RWPE2 (cell line): ENCODE data around the gene BRAF.
"Not testable (repeated sequence)": the region's sequence is repeated elsewhere in the genome, so short reads cannot be mapped to it uniquely, and the experiment has no call there.

Source experiments
- ATAC-seq: fragments of 200-7000 bp; cut with Tn5 transposase; 3 replicates; pipeline ENCODE4 v1.9.1; 2021; ENCODE audit warnings: low read depth
- DNase-seq: peaks from one replicate; pipeline ENCODE4 v3.0.0-alpha.2; 2020; ENCODE audit warnings: low spot score
- H3K27ac ChIP-seq: fragments of 450-650 bp; 2 replicates; pipeline ENCODE4 v1.5.1; 2017; ENCODE audit warnings: mild to moderate bottlenecking; ENCODE audit not compliant: poor library complexity, severe bottlenecking
- H3K27me3 ChIP-seq: fragments of 250-450 bp; sonication (Bioruptor Pico); 2 replicates; pipeline ENCODE4 v1.5.1; 2021; ENCODE audit warnings: mild to moderate bottlenecking, moderate library complexity; ENCODE audit not compliant: insufficient read depth, poor library complexity, severe bottlenecking
- H3K36me3 ChIP-seq: fragments of 250-450 bp; sonication (Bioruptor Pico); 2 replicates; pipeline ENCODE4 v1.5.1; 2020; ENCODE audit warnings: low read depth, mild to moderate bottlenecking, moderate library complexity
- H3K4me1 ChIP-seq: fragments of 250-450 bp; sonication (Bioruptor Pico); 2 replicates; pipeline ENCODE4 v1.5.1; 2021; ENCODE audit warnings: mild to moderate bottlenecking, moderate library complexity; ENCODE audit not compliant: insufficient read depth, poor library complexity, severe bottlenecking
- H3K4me3 ChIP-seq: fragments of 250-450 bp; sonication (Bioruptor Pico); 2 replicates; pipeline ENCODE4 v1.5.1; 2021; ENCODE audit warnings: mild to moderate bottlenecking, moderate library complexity; ENCODE audit not compliant: severe bottlenecking
- H3K9me3 ChIP-seq: fragments of 250-450 bp; sonication (Bioruptor Pico); 2 replicates; pipeline ENCODE4 v1.5.1; 2021; ENCODE audit warnings: mild to moderate bottlenecking, moderate library complexity; ENCODE audit not compliant: severe bottlenecking
- TF ChIP-seq, protein P1 (sequence below): fragments of 450-650 bp; IDR thresholded peaks from one replicate; pipeline ENCODE4 v1.5.1; 2017; ENCODE audit warnings: mild to moderate bottlenecking, moderate library complexity; ENCODE audit not compliant: poor library complexity, severe bottlenecking

The BRAF gene

DNA sequence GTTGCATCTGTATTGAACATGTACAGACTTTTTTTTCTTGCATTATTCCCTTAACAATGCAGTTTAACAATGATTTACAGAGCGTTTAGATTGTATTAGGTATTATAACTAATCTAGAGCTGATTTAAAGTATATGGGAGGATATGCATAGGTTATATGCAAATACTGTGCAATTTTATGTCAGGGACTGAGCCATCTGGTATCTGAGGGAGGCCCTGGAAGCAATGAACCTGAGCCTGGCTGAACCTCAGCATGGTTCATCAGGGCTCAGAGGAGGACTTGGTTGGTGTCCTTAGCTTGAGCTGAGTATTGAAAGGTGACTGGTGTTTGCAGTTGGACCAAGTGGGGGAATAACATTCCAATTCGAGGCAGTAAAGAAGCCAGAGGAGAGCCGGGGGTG is 247.2 kb downstream of the BRAF start:
- no peak for ATAC-seq
- Histone ChIP-seq H3K4me3 (no peak overlapping the region), H3K4me1 (peaks cover 4% of the 10 kb centered on the region), H3K27me3 (no peaks in the 10 kb centered on the region), H3K36me3 (peaks cover 38% of the 10 kb centered on the region), H3K9me3 (no peaks in the 10 kb centered on the region), H3K27ac (no peak overlapping the region)
- TF ChIP-seq, protein P1, sequence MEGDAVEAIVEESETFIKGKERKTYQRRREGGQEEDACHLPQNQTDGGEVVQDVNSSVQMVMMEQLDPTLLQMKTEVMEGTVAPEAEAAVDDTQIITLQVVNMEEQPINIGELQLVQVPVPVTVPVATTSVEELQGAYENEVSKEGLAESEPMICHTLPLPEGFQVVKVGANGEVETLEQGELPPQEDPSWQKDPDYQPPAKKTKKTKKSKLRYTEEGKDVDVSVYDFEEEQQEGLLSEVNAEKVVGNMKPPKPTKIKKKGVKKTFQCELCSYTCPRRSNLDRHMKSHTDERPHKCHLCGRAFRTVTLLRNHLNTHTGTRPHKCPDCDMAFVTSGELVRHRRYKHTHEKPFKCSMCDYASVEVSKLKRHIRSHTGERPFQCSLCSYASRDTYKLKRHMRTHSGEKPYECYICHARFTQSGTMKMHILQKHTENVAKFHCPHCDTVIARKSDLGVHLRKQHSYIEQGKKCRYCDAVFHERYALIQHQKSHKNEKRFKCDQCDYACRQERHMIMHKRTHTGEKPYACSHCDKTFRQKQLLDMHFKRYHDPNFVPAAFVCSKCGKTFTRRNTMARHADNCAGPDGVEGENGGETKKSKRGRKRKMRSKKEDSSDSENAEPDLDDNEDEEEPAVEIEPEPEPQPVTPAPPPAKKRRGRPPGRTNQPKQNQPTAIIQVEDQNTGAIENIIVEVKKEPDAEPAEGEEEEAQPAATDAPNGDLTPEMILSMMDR: no peak
- DNase-seq: no peak

DNA sequence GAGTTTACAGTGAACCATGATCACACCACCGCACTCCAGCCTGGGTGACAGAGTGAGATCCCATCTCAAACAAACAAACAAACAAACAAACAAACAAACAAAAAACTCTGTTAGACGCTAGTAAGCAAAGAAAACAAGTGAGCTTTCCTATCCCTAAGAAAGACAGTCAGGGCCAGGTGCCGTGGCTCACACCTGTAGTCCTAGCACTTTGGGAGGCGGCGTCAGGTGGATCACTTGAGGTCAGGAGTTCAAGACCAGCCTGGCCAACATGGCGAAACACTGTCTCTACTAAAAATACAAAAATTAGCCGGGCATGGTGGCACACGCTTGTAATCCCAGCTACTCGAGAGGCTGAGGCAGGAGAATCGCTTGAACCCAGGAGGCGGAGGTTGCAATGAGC is 247.8 kb downstream of the BRAF start:
- not testable (repeated sequence) for H3K4me3 ChIP-seq, H3K27me3 ChIP-seq, H3K4me1 ChIP-seq, H3K9me3 ChIP-seq, H3K27ac ChIP-seq, ATAC-seq, DNase-seq
- H3K36me3 ChIP-seq: peaks cover 38% of the 10 kb centered on the region

DNA sequence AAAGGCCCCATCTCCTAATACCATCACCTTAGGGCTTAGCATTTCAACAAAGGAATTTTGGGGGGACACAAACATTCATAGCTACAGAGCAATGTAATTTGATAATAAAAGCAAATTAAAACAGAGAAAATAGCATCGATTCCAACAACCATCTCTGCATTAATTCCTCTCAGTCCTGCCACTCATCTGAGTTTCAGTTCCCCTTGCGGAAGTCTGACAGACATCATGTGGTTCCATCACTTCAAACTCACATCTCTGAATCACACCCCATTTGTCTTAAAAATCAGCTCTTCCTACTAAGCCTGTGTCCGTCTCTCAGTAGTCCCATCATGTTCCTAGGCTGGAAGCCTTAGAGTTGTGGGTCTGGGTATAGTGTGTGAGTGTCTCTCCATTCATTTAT is 248.4 kb downstream of the BRAF start:
- no peak overlapping the region for H3K27ac ChIP-seq
- DNase-seq: no peak

DNA sequence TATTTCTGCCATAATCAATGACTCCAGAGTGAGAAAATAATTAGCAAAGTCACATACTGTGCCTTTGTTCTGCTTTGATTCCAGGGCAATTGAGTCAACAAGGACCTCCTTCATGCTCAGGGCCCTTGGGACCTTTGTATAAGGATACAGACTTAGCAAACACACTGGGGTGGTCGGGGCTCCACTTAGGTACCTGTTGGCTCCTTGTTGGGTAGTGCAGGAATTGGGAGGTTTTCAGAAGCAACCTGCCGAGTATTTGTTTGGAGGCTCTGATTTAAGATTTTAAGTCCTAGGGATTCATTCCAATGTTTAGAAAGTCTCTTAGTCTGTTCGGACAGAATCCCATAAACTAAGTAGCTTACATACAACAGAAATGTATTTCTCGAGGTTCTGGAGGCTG is 249.0 kb downstream of the BRAF start:
- H3K27me3 ChIP-seq: no peaks in the 10 kb centered on the region
- H3K36me3 ChIP-seq: peaks cover 32% of the 10 kb centered on the region
- TF ChIP-seq, protein P1: no peak
- H3K4me1 ChIP-seq: peaks cover 9% of the 10 kb centered on the region
- DNase-seq (no peak), ATAC-seq (no peak)
- no peak overlapping the region for H3K4me3 ChIP-seq
- no peaks in the 10 kb centered on the region for H3K9me3 ChIP-seq
- no peak overlapping the region for H3K27ac ChIP-seq

More for the DNA sequence above, 248.4 kb downstream of the BRAF start:
- ATAC-seq: no peak
- Histone ChIP-seq H3K27me3 (no peaks in the 10 kb centered on the region), H3K9me3 (no peaks in the 10 kb centered on the region), H3K36me3 (peaks cover 32% of the 10 kb centered on the region), H3K4me1 (peaks cover 9% of the 10 kb centered on the region), H3K4me3 (no peak overlapping the region)
- TF ChIP-seq, protein P1: no peak

DNA sequence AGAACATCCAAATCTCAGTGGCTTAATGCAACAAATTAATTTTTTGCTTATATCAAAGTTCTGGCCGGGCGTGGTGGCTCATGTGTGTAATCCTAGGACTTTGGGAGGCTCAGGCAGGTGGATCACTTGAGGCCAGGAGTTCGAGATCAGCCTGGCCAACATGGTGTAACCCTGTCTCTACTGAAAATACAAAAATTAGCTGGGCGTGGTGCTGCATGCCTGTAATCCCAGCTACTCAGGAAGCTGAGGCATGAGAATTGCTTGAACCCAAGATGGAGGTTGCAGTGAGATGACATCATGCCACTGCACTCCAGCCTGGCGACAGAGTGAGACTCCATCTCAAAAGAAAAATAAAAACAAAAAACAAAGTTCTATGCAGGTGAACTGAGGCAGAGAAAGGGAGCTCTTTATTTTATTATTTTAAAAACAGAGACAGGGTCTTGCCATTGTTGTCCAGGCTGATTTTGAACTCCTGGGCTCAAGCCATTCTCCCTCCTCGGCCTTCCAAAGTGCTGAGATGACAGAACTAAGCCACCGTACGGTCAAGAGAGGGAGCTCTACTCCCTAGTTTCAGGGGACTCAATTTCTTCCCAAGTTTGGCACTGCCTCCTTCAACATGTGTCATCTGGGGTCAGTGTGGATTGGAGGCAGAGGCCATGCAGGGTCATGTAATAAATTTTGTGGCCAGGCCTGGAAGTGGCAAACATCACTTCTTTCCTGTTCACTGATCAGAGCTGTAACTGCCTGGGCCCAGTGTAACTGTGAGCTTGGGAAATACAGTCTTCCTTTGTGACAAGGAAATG is 249.6 kb downstream of the BRAF start:
- no peak overlapping the region for H3K27ac ChIP-seq
- TF ChIP-seq, protein P1: peak; percentile 37
- no peaks in the 10 kb centered on the region for H3K9me3 ChIP-seq
- DNase-seq: no peak
- H3K27me3 ChIP-seq: no peaks in the 10 kb centered on the region
- H3K4me1 ChIP-seq: peaks cover 9% of the 10 kb centered on the region
- H3K36me3 ChIP-seq: peaks cover 26% of the 10 kb centered on the region
- ATAC-seq: no peak
- H3K4me3 ChIP-seq: no peak overlapping the region
